CD4-positive, alpha-beta memory T cell (primary cell): Measurements from ENCODE around the gene PI4KB. TPM values are rescaled to one million over a fixed set of nuclear protein-coding genes. Genes with fewer than 3 reads are reported as not detected.

Experiments used
- CTCF ChIA-PET: fragments of 350-600 bp; sonication (Branson Sonifier 250); formaldehyde crosslinking; loops from one replicate; lab custom pipeline; 2021; ENCODE audit warnings: inconsistent platforms; ENCODE audit not compliant: partially characterized antibody; lab: Charles Lee
- POLR2A ChIA-PET: fragments of 350-600 bp; sonication (Branson Sonifier 250); formaldehyde crosslinking; loops from one replicate; lab custom pipeline; 2021; ENCODE audit not compliant: partially characterized antibody; lab: Charles Lee
- DNase-seq, 5 donors: peaks; one replicate each; pipeline versions ENCODE4 v3.0.0 to v3.0.0-alpha.2; 2020 to 2022; ENCODE audit warnings: mixed read lengths in 1 of 5
- H3K27ac ChIP-seq: one replicate; pipeline ENCODE4 v1.7.0; 2013; ENCODE audit warnings: low read depth, low read length
- H3K27me3 ChIP-seq: 2 replicates; pipeline ENCODE4 v1.7.0; 2013; ENCODE audit warnings: mild to moderate bottlenecking, low read length, moderate library complexity; ENCODE audit not compliant: insufficient read depth
- H3K36me3 ChIP-seq: 2 replicates; pipeline ENCODE4 v1.7.0; 2013; ENCODE audit warnings: mild to moderate bottlenecking, low read length, moderate library complexity; ENCODE audit not compliant: insufficient read depth
- H3K4me1 ChIP-seq: 2 replicates; pipeline ENCODE4 v1.7.0; 2013; ENCODE audit warnings: mild to moderate bottlenecking, low read length, moderate library complexity; ENCODE audit not compliant: insufficient read depth
- H3K4me3 ChIP-seq, 2 donors: one replicate each; pipeline ENCODE4 v1.7.0; 2013; ENCODE audit warnings: low read length in 2 of 2, mild to moderate bottlenecking in 1 of 2
- H3K9me3 ChIP-seq, 2 donors: one replicate each; pipeline ENCODE4 v1.7.0; 2013; ENCODE audit warnings: low read length in 2 of 2, control low read depth in 1 of 2; ENCODE audit not compliant: control insufficient read depth in 1 of 2
- H3K27ac Mint-ChIP-seq, 7 donors: one replicate each; pipeline ENCODE4 v1.8.0; 2020 to 2021; ENCODE audit warnings: mixed read lengths in 7 of 7, mild to moderate bottlenecking in 6 of 7, inconsistent platforms in 3 of 7, moderate library complexity in 3 of 7
- H3K27me3 Mint-ChIP-seq, 2 donors: one replicate each; pipeline ENCODE4 v1.8.0; 2020 to 2021; ENCODE audit warnings: mixed read lengths in 2 of 2
- H3K36me3 Mint-ChIP-seq, 2 donors: one replicate each; pipeline ENCODE4 v1.8.0; 2020 to 2021; ENCODE audit warnings: mixed read lengths in 2 of 2, inconsistent platforms in 1 of 2, mild to moderate bottlenecking in 1 of 2
- H3K4me1 Mint-ChIP-seq, 4 donors: one replicate each; pipeline ENCODE4 v1.8.0; 2020 to 2021; ENCODE audit warnings: mixed read lengths in 4 of 4, mild to moderate bottlenecking in 1 of 4
- H3K4me3 Mint-ChIP-seq, 8 donors: one replicate each; pipeline ENCODE4 v1.8.0; 2020 to 2021; ENCODE audit warnings: mixed read lengths in 8 of 8, mild to moderate bottlenecking in 7 of 8, moderate library complexity in 6 of 8, inconsistent platforms in 3 of 8
- H3K9me3 Mint-ChIP-seq, 8 donors: one replicate each; pipeline ENCODE4 v1.8.0; 2020 to 2021; ENCODE audit warnings: mixed read lengths in 8 of 8, mild to moderate bottlenecking in 5 of 8, inconsistent platforms in 3 of 8, moderate library complexity in 1 of 8
- intact Hi-C: fragments of 100-400 bp; cut with micrococcal nuclease; formaldehyde crosslinking; loops from one replicate; pipeline ENCODE4 v1.15.1; 2023
- polyA plus RNA-seq, 2 donors: library from polyadenylated mRNA; unstranded; fragments of 300-500 nt; fragmentation: Illumina TruSeq; gene quantifications; one replicate each; pipeline ENCODE4 v1.2.3, GENCODE V29; 2021
- total RNA-seq, 2 experiments: library from RNA; stranded (reverse); gene quantifications; one replicate each; pipeline ENCODE4 v1.2.3, GENCODE V29; 2021

PI4KB gene
- total and polyA plus RNA-seq, 4 experiments from 2014 or later = 56.6 to 97.4 (median 78.0) TPM

DNA sequence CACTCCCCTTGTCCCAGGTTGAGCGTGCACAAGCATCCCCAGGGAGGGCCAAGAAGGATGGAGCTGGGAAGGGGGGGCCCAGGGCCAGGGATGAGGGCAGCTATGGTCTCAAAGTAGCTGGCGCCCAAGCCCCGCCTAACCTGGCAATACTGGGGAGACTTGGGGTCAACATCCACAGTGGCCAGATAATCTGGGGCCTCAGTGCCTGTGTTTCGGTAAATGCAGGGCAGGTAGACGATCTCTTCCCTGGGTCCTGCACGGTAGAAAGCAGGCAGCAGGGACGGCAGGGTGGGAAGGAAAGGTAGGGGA lies 42.0 kb upstream of the PI4KB start:
- no peak overlapping the region for H3K27ac ChIP-seq
- H3K27me3 ChIP-seq = no peaks in the 10 kb centered on the region
- H3K36me3 ChIP-seq = no peaks in the 10 kb centered on the region
- no peaks in the 10 kb centered on the region for H3K4me1 ChIP-seq
- no peak overlapping the region for H3K4me3 ChIP-seq
- peaks cover 0 to 2% of the 10 kb centered on the region in 2 donors for H3K27me3 Mint-ChIP-seq
- CTCF ChIA-PET = no interaction called here
- no peaks in the 10 kb centered on the region for H3K4me1 Mint-ChIP-seq
- POLR2A ChIA-PET = no interaction called here
- H3K9me3 ChIP-seq = no peaks in the 10 kb centered on the region
- no peak overlapping the region for H3K4me3 Mint-ChIP-seq
- DNase-seq = no peak
- intact Hi-C loops = no loop called here
- no peaks in the 10 kb centered on the region for H3K36me3 Mint-ChIP-seq
- H3K9me3 Mint-ChIP-seq = no peaks in the 10 kb centered on the region
- H3K27ac Mint-ChIP-seq = no peak overlapping the region

DNA sequence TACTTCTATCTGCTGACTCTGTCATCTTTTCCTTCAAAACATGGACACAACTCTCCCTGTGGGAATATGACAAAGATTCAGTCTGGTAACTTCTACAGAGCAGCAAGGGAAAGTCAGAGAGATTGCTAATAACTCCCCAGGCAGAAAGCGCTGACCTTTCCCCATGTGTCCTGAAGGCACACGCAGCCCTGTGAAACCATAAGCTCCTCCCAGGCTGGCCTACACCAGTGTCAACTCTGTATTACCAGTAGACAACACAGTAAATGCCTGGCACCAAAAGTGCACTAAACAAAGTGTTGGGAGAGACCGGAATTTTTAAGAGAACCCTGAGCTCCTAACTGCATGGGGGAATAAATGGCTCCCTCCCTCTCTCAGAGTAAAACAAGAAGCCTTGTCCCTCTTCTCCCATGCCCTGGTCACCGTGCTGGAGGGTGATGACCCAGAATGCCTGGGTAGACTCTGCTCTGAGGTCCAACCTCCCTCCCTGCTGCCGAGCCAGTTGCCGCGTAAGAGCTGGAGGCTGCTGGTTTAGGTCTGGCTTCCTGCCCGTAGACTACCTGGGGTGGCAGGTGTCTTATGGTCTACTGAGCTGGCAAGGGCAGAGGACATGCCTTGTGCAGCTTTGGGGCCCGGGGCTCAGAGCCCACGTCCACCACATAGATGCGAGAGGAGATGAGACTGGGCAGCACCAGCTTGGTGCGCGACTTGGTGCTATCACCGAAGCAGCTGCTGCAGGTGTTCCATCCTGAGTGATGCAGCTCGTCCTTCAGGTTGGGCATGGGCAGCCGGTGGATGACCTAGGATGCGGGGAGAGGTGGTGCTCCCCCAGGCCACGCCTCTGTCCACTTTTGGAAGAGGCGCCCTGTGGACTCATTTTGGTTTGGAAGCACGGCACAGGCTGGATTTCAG lies 41.4 kb upstream of the PI4KB start:
- Mint-ChIP-seq H3K4me1 (no peaks in the 10 kb centered on the region), H3K27me3 (peaks cover 0 to 2% of the 10 kb centered on the region in 2 donors), H3K9me3 (no peaks in the 10 kb centered on the region), H3K4me3 (no peak overlapping the region), H3K36me3 (no peaks in the 10 kb centered on the region), H3K27ac (no peak overlapping the region)
- H3K4me1 ChIP-seq = no peaks in the 10 kb centered on the region
- CTCF ChIA-PET = no interaction called here
- POLR2A ChIA-PET = no interaction called here
- H3K27me3 ChIP-seq = no peaks in the 10 kb centered on the region
- no peak for DNase-seq
- no peak overlapping the region for H3K4me3 ChIP-seq
- H3K36me3 ChIP-seq = no peaks in the 10 kb centered on the region
- intact Hi-C loops = no loop called here
- H3K9me3 ChIP-seq = no peaks in the 10 kb centered on the region
- H3K27ac ChIP-seq = no peak overlapping the region

GRCh38 chr1:151367658-151368392 lies 40.6 kb upstream of the PI4KB start:
- H3K27ac ChIP-seq = no peak overlapping the region
- H3K36me3 ChIP-seq = no peaks in the 10 kb centered on the region
- Mint-ChIP-seq H3K9me3 (peaks cover 0 to 4% (median 0%) of the 10 kb centered on the region in 8 donors), H3K4me1 (no peaks in the 10 kb centered on the region), H3K27me3 (peaks cover 0 to 2% of the 10 kb centered on the region in 2 donors), H3K27ac (no peak overlapping the region), H3K36me3 (no peaks in the 10 kb centered on the region), H3K4me3 (no peak overlapping the region)
- ChIA-PET POLR2A (no interaction called here), CTCF (interaction anchor here (1.2 kb wide), 1 partner anchor 15 kb away, joined by 4 read pairs; no protein-coding TSS in a partner anchor)
- DNase-seq = no peak
- H3K27me3 ChIP-seq = no peaks in the 10 kb centered on the region
- no peaks in the 10 kb centered on the region for H3K4me1 ChIP-seq
- no peak overlapping the region for H3K4me3 ChIP-seq
- intact Hi-C loops = no loop called here
- H3K9me3 ChIP-seq = no peaks in the 10 kb centered on the region

- no peaks in the 10 kb centered on the region for H3K4me1 Mint-ChIP-seq
- DNase-seq = no peak
- Histone ChIP-seq H3K36me3 (no peaks in the 10 kb centered on the region), H3K4me1 (no peaks in the 10 kb centered on the region), H3K9me3 (no peaks in the 10 kb centered on the region), H3K27ac (no peak overlapping the region), H3K4me3 (no peak overlapping the region), H3K27me3 (no peaks in the 10 kb centered on the region)
- H3K36me3 Mint-ChIP-seq = peaks cover 0 to 3% of the 10 kb centered on the region in 2 donors
- peaks cover 0 to 9% (median 1%) of the 10 kb centered on the region in 8 donors for H3K9me3 Mint-ChIP-seq
- intact Hi-C loops = no loop called here
- POLR2A ChIA-PET = no interaction called here
- CTCF ChIA-PET = interaction anchor here (0.7 to 0.9 kb wide), 2 partner anchors 24 to 26 kb away, joined by 3 to 4 read pairs; no protein-coding TSS in a partner anchor
- no peak overlapping the region for H3K4me3 Mint-ChIP-seq
- H3K27me3 Mint-ChIP-seq = peaks cover 0 to 2% of the 10 kb centered on the region in 2 donors
- no peak overlapping the region for H3K27ac Mint-ChIP-seq
Observed at GRCh38 chr1:151364996-151365395, 37.8 kb upstream of the PI4KB start.

DNA sequence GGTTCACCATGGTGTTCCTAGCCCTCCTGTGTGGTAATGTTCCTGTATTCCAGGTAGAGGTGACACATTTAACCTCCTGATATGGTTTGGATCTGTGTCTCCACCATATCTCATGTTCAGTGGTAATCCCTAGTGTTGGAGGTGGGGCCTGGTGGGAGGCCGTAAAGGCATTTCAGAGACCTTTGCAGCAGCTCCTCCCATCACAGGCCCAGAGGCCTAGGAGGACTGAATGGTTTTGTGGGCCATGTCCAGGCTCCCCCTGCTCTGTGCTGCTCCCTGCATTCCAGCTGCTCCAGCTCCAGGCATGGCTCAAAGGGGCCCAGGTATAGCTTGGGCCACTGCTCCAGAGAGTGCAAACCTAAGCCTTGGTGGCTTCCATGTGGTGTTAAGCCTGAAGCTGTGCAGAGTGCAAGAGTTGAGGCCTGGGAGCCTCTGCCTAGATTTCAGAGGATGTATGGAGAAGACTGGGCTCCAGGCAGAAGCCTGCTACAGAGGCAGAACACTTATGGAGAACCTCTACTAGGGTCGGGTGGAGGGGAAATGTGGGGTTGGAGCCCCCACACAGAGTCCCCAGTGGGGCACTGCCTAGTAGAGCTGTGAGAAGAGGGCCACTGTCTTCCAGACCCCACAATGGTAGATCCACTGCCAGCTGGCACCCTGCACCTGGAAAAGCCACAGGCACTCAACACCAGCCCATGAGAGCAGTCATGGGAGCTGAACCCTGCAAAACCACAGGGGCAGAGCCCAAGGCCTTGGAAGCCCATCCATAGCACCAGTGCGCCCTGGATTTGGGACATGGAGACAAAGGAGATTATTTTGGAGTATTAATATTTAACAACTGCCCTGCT lies 35.3 kb upstream of the PI4KB start:
- DNase-seq = no peak
- Histone ChIP-seq H3K36me3 (no peaks in the 10 kb centered on the region), H3K27me3 (no peaks in the 10 kb centered on the region), H3K4me3 (no peak overlapping the region), H3K27ac (no peak overlapping the region), H3K4me1 (no peaks in the 10 kb centered on the region), H3K9me3 (no peaks in the 10 kb centered on the region)
- Mint-ChIP-seq H3K27me3 (peaks cover 0 to 2% of the 10 kb centered on the region in 2 donors), H3K4me1 (no peaks in the 10 kb centered on the region), H3K27ac (no peak overlapping the region), H3K36me3 (peaks cover 0 to 3% of the 10 kb centered on the region in 2 donors), H3K4me3 (no peak overlapping the region), H3K9me3 (peaks cover 0 to 9% (median 1%) of the 10 kb centered on the region in 8 donors)
- ChIA-PET CTCF (no interaction called here), POLR2A (no interaction called here)
- intact Hi-C loops = no loop called here

GRCh38 chr1:151361883-151362282 lies 34.7 kb upstream of the PI4KB start:
- Mint-ChIP-seq H3K4me1 (no peaks in the 10 kb centered on the region), H3K27ac (no peak overlapping the region), H3K27me3 (no peaks in the 10 kb centered on the region), H3K9me3 (peaks cover 0 to 9% (median 1%) of the 10 kb centered on the region in 8 donors), H3K4me3 (no peak overlapping the region), H3K36me3 (peaks cover 0 to 3% of the 10 kb centered on the region in 2 donors)
- no peaks in the 10 kb centered on the region for H3K4me1 ChIP-seq
- no peak for DNase-seq
- intact Hi-C loops = no loop called here
- no peaks in the 10 kb centered on the region for H3K27me3 ChIP-seq
- no peak overlapping the region for H3K27ac ChIP-seq
- H3K4me3 ChIP-seq = no peak overlapping the region
- ChIA-PET POLR2A (interaction anchor here (0.6 kb wide), 1 partner anchor 165 kb away, joined by 3 read pairs; no protein-coding TSS in a partner anchor), CTCF (no interaction called here)
- H3K9me3 ChIP-seq = no peaks in the 10 kb centered on the region
- no peaks in the 10 kb centered on the region for H3K36me3 ChIP-seq
